ENCODE results near the gene AP1S3.

Gene AP1S3

DNA sequence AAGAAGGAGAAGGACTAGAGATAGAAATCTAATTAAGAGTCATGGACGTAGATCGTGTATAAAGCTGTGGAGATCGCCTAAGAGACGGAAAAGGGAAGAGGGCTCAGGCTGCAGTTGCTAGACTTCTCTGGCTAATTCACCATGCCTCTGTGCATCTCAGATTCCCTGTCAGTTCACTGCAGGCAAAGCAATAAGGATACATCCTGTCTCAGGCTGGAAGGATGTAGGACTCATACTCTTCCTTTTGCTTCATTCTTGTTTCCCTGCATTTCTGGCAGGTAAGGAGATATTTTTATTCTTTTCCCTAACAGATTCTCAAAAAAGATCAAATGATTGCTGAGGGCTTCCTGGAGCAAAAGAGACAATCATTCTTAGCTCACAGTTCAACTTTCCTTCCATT is 112.5 kb downstream of the AP1S3 start:
- no peak for DNase-seq (ENCODE audit: low spot score)

DNA sequence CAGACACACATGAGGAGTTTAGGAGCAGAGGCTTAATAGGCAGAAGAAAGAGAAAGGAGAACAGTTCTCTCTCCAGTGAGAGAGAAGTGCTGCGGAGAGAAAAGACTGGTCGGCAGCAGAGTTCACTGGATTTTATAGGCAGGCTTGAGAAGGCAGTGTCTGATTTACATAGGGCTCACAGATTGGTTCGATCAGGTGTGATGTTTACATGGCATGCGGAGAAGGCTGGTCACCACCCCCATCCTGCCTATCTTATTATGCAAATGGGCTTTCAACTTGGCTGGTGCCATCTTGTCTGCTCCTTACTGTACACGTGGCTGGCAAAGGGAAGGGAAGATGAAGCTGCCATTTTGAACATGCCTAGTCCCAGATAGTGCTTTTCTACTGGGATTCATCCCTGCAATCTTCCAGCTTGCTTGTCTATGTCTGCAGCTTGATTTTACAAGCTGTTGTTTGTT is 113.4 kb downstream of the AP1S3 start:
- DNase-seq (ENCODE audit: low spot score): no peak

DNA sequence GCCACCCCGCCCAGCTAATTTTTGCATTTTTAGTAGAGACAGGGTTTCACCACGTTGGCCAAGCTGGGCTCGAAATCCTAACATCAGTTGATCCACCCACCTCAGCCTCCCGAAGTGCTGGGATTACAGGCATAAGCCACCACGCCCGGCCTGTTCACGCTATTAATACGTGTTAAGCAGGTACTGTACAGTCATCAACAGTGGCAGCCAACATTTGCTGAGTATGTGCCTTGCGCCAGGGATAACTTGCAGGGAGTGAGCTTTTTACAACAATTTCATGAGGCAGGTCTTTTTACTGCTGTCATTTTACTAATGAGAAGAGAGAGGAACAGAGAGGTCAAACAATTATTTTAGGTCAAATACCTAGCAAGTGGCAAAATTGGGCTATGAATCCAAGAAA is 115.2 kb downstream of the AP1S3 start:
- no peak for DNase-seq (ENCODE audit: low spot score)

DNA sequence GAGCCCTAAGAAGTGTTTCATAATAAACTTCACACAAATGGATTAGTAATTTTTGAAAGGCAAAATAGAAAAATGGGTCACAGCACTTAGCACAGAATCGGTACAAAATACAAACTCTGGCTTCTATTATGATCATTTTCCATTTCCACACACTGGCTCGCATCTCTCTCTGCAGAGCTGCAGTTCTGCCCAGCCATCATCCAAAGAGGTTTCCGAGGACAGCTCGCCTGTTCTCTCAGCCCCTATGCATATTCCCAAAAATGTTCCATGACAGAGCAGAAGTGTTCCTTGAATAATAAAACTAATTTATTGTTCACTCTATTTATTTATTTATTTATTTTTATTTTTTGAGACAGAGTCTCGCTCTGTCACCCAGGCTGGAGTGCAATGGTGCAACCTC is 115.6 kb downstream of the AP1S3 start:
- no peak for DNase-seq (ENCODE audit: low spot score)

DNA sequence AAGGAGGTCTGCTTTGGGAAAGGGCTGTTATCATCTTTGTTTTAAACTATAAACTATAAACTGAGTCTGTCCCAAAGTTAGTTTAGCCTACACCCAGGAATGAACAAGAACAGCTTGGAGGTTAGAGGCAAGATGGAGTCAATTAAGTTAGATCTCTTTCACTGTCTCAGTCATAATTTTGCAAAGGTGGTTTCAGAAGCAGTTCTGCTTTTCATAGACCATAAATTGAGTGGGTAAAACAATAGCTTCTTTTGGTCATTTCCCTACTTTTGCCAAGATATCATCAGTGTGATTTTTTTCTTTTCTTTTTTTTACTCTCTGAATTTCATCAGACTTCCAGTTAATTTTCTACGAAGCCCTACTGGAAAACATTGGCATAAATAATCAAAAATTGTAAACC is 117.0 kb downstream of the AP1S3 start:
- DNase-seq (ENCODE audit: low spot score): no peak

DNA sequence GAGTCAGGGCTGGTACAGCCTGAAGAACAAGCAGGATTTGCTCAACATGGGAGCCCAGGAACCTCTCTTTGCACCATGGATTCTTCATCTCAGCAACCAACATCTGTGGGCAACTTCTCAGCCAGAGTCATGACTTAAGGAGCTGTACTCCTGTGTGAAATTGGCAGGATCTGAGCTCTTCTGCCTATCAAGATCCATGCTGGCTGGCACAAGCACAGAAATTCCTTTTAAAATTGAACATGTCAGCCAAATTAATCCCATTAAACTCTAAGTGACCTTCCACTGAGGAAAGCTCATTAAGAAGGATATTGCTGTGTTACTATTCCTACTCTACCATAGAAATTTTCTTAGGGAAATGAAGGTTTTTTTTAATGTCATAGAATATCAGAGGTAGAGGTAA is 124.7 kb downstream of the AP1S3 start:
- no peak for DNase-seq (ENCODE audit: low spot score)

DNA sequence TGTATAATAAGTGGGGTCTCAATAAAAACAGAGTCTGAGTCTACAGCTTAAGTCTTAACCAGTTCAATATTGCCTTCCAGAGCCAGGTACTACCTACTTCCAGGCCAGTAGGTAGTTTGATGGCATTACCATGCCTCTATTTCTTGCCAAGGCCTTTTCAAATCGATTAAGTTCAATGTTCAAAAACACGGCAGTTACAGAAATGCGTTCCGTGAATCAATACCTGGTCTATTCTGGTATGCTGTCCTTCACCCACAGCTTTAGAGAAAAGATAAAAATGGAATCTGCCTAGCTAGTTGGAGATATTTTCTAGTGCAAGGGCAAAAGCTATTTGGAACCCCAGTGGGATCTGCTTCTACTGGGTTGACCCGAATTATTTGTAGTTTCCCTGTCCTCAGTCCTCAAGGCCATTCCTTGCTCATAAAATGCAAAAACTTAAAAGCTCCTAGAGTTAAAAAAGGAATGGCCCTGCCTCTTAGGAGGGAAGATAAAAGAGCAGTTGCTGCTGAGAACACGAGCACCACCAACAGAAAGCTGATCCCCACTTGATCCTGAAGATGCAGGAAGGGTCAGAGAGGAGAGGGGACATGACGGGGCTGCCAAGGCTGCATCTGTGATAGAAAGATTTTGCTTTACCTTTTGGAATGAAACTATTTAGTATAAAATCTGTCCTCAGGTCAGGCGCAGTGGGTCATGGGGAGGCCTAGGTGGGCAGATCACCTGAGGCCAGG is 125.6 kb downstream of the AP1S3 start:
- no peak for DNase-seq (ENCODE audit: low spot score)

Measured in activated CD4-positive, alpha-beta T cell treated with anti-CD3 and anti-CD28 coated beads, Interleukin-2, Interleukin-4, amounts not matched to agents 100 ng/mL and 50 ng/mL, durations not matched to agents 16 hours and 8 hours (primary cell).